Stomach smooth muscle (tissue), 2 donors: ENCODE results near the gene PDCD1LG2.

Experiments
- H3K27ac ChIP-seq: one replicate; pipeline ENCODE4 v1.7.0; 2013; ENCODE audit warnings: mild to moderate bottlenecking, low read length, inconsistent platforms
- H3K27me3 ChIP-seq, 2 donors: one replicate each; pipeline ENCODE4 v1.7.0; 2013; ENCODE audit warnings: low read length in 2 of 2; ENCODE audit not compliant: insufficient read depth in 2 of 2, control insufficient read depth in 1 of 2
- H3K36me3 ChIP-seq, 2 donors: one replicate each; pipeline ENCODE4 v1.7.0; 2013; ENCODE audit warnings: low read length in 2 of 2; ENCODE audit not compliant: control insufficient read depth in 2 of 2, insufficient read depth in 2 of 2
- H3K4me1 ChIP-seq: one replicate; pipeline ENCODE4 v1.7.0; 2013; ENCODE audit warnings: low read length; ENCODE audit not compliant: control insufficient read depth, insufficient read depth
- H3K4me3 ChIP-seq, 2 donors: one replicate each; pipeline ENCODE4 v1.7.0; 2013; ENCODE audit warnings: low read length in 2 of 2
- H3K9ac ChIP-seq, 2 donors: one replicate each; pipeline ENCODE4 v1.7.0; 2013; ENCODE audit warnings: low read length in 2 of 2, mild to moderate bottlenecking in 1 of 2
- H3K9me3 ChIP-seq, 2 donors: one replicate each; pipeline ENCODE4 v1.7.0; 2013; ENCODE audit warnings: low read length in 2 of 2; ENCODE audit not compliant: control insufficient read depth in 2 of 2
- donor health status: healthy.
- donor health status: Pancreatic carcinoma.

Gene PDCD1LG2

DNA sequence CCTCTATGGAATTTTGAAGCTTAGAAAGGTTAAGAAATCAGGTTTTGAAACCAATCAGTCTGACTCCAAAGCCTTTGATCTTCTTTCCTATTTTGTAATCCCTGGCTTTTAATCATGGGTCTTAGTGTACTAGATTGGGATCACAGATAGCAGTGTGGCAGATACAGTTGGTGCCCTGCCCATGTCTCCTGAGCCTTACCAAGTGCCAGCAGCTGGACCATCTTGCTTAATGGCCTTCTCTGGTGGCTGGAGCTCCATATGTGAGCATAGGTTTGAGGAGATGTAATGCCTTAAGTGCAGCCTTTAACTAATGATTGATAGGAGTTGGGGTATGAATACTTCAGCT, 101.8 kb downstream of the PDCD1LG2 start:
- no peak overlapping the region for H3K9ac ChIP-seq
- H3K36me3 ChIP-seq, result no peaks in the 10 kb centered on the region
- no peak overlapping the region for H3K4me3 ChIP-seq
- no peaks in the 10 kb centered on the region for H3K4me1 ChIP-seq
- H3K27me3 ChIP-seq, result no peaks in the 10 kb centered on the region
- no peak overlapping the region for H3K27ac ChIP-seq
- H3K9me3 ChIP-seq, result no peaks in the 10 kb centered on the region

DNA sequence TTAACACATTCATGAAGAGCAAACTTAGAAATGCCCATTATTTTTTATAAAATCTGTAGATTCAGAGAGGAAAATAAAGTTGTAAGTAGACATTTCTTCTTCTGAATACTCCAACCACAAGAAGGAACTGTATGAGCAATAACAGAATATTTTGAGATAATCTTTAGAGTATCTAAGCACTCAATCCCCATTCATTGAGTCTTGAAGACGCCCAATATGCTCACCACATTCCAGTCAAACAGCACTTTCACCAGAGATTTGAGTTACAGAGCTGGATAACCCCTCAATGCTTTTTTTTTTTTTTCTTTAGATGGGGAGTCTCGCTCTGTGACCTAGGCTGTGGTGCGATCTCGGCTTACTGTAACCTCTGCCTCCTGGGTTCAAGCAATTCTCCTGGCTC, 103.9 kb downstream of the PDCD1LG2 start:
- Histone ChIP-seq H3K27me3 (no peaks in the 10 kb centered on the region), H3K4me3 (no peak overlapping the region), H3K9me3 (no peaks in the 10 kb centered on the region), H3K36me3 (no peaks in the 10 kb centered on the region), H3K9ac (no peak overlapping the region), H3K4me1 (no peaks in the 10 kb centered on the region), H3K27ac (no peak overlapping the region)

GRCh38 chr9:5614985-5615384, 104.7 kb downstream of the PDCD1LG2 start:
- no peaks in the 10 kb centered on the region for H3K27me3 ChIP-seq
- no peak overlapping the region for H3K27ac ChIP-seq
- H3K4me1 ChIP-seq, result no peaks in the 10 kb centered on the region
- no peak overlapping the region for H3K4me3 ChIP-seq
- H3K9ac ChIP-seq, result no peak overlapping the region
- H3K36me3 ChIP-seq, result no peaks in the 10 kb centered on the region
- no peaks in the 10 kb centered on the region for H3K9me3 ChIP-seq

DNA sequence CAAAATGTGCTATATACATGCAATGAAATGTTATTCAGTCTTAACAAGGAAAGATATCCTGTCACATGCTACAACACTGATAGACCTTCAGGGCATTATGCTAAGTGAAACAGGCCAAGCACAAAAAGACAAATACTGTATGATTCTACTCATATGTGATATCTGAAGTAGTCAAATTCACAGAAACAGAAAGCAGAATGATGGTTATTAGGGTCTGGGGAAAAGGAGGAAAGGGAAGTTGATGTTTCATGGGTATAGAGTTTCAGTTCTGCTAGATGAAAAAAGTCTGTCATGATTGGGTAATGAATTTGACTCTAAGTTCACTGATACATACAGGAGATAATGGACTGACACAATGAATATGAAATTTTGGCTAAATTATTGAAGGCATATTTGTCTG, 107.4 kb downstream of the PDCD1LG2 start:
- Histone ChIP-seq H3K27me3 (no peaks in the 10 kb centered on the region), H3K9me3 (no peaks in the 10 kb centered on the region), H3K36me3 (no peaks in the 10 kb centered on the region), H3K4me1 (no peaks in the 10 kb centered on the region), H3K27ac (no peak overlapping the region), H3K4me3 (no peak overlapping the region), H3K9ac (no peak overlapping the region)

- no peaks in the 10 kb centered on the region for H3K27me3 ChIP-seq
- H3K4me3 ChIP-seq, result no peak overlapping the region
- H3K4me1 ChIP-seq, result no peaks in the 10 kb centered on the region
- H3K9ac ChIP-seq, result no peak overlapping the region
- H3K9me3 ChIP-seq, result no peaks in the 10 kb centered on the region
- no peak overlapping the region for H3K27ac ChIP-seq
- no peaks in the 10 kb centered on the region for H3K36me3 ChIP-seq
Observed at GRCh38 chr9:5620494-5620893, 110.2 kb downstream of the PDCD1LG2 start.
